HG03558 (cell line): ENCODE measurements around the gene TMTC2.

Source experiments
- ATAC-seq: cut with Tn5 transposase; IDR thresholded peaks from one replicate; pipeline ENCODE4 v1.9.1; 2021; ENCODE audit warnings: moderate number of reproducible peaks; ENCODE audit not compliant: unreplicated experiment; ENCODE audit errors: extremely low read depth

TMTC2 gene

DNA sequence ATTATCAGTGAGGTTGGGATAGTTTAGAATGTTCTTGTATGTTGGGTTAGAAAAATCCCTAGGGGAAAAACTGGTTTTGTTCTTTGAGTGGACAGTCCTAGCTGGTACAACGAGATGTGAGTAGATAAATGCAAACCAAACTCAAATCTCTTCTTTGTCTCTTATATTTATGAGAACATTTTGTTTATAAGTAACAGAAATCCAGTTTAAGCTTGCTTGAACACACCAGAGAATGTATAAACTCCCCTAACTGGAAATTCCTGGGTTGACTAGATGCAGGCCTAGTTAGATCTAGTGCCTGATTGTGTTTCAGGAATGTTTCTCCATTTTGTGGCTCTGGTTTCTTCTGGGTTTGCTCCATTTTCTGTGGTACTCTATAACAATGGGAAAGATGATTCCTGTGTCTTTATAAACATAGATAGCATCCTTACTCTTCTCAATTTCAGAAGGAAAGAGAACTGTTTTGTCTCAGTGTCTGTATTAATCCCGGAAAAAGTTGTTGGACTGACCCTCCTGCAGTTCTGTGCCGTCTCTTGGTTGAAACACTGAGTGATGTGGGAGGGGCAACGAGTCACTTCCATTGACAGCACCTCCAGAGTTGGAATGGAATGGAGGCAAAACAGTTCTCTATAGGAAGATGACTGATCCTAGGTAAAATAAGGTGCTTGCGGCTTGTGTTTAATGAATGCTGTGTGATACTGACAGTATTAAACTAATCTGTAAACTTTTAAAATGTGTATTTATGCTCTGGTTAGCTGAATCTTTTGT, 244.8 kb downstream of the TMTC2 start:
- ATAC-seq = no peak

GRCh38 chr12:82937151-82937550, 250.4 kb downstream of the TMTC2 start:
- no peak for ATAC-seq

DNA sequence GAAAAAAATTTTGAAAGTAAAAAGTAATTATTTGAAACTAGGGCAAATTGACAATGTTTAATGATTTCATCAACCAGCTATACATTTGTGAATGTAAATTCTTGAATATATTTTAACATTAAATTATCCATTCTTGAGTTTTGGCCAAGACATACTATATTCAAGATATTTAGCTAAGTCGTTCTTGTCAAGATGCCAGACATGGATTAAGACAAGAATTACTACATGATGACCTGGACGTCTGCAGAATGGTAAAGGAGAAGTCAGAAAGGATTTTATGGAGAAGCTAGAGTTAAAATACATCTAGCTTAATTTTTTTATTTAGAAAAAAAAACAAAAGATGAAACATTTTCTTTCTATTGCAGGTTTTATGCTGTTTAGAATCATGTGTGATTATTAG, 255.8 kb downstream of the TMTC2 start:
- ATAC-seq = no peak

GRCh38 chr12:82942991-82943401, 256.3 kb downstream of the TMTC2 start:
- ATAC-seq = no peak

- no peak for ATAC-seq
Observed at GRCh38 chr12:82948491-82948890, 261.8 kb downstream of the TMTC2 start.

DNA sequence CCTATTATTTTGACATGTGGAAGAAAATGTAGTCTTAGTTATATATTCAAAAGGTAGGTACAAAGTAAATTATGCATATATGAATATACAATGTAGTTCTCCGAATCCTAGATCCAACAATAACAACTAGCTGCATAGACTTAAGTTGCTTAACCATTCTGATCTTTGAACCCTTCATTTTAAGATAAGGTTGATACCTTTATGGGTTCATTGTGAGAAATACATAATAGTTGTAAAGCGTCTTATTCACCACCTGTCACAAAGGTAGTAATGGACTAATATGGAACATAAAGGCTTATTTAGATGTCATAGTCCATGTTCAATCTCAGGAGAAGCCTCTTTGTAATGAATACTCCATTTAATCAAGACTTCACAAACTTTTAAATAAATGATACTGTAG, 263.6 kb downstream of the TMTC2 start:
- no peak for ATAC-seq

DNA sequence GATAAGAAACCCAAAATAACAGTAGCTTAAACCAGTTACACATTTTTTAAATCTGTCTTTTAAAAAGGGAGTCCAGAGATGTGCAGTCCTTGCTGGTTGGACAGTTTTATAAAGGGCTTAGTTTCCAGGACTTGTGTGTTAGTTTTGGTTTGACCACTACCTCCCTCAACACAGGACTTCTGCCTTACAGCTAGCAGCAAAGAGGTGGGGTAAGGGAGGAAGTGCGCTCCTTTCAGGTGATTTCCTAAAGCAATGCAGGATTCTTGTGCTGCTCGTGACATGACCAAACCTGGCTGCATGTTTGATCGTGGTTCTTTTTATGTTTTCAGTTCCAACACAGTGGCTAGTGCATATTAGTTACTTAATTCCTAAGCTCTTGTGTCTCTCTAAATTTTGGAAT, 266.2 kb downstream of the TMTC2 start:
- ATAC-seq = no peak

DNA sequence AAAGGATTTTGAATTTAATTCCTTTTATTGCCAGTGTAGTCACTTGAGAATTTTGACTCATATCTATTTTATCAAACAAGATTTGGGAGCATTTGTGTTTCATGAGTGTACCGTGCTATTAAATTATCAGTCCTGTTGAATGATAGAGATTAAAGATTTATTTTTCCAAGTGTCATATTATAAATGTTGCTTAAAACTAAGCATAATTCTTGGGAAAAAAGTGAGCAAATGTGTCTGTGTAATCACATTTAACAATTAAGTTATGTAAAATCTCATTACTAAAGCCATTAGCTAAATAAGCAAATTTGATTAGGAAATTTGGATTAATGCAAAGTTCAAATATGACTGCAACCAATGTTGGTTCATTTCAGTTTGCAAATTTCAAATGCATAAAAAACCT, 266.7 kb downstream of the TMTC2 start:
- no peak for ATAC-seq

DNA sequence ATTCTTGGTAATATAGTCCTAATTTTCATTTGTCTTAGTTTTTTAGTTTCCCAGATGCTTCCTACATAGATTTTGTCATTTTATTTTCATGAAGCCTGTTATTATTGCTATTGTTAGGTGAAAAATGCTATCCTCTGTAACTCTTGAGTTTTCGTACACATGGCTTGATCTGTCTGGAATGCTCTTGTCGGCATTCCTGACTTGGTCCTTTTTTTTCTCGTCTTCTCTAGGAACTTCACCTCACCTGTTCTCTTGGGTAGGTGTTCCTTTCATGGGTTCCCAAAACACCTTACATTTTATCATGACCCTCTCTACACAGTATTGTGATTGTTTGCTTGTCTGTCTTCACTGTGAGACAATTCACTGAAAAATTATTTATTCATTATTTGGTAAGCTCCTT, 267.4 kb downstream of the TMTC2 start:
- ATAC-seq = no peak

GRCh38 chr12:82954572-82954971, 267.9 kb downstream of the TMTC2 start:
- ATAC-seq = no peak

- ATAC-seq = no peak
Observed at GRCh38 chr12:82955043-82955442, 268.3 kb downstream of the TMTC2 start.

GRCh38 chr12:82958966-82959365, 272.3 kb downstream of the TMTC2 start:
- ATAC-seq = no peak

GRCh38 chr12:82959821-82960220, 273.1 kb downstream of the TMTC2 start:
- no peak for ATAC-seq

GRCh38 chr12:82961835-82962234, 275.1 kb downstream of the TMTC2 start:
- no peak for ATAC-seq

DNA sequence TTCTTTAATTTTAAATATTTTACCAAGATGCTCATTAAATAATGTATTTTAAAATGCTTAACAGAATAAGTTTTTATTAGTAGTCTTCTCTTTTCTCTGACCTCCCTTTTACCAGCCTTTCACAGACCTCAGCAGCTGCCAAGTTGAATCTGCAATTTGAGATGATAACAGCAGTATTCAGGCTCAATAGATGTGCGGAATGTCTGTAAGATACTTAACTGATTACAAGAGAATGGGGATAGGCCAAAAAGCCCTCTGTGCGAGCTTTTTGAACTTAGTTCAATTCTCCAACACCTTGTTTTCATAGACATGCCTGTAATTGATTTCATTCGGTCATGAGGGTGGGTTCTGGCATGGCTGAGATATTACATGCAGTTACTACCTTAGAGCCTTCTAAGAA, 277.2 kb downstream of the TMTC2 start:
- ATAC-seq = no peak

- ATAC-seq = no peak
Observed at GRCh38 chr12:82964446-82964845, 277.7 kb downstream of the TMTC2 start.

GRCh38 chr12:82966001-82966559, 279.4 kb downstream of the TMTC2 start:
- ATAC-seq = no peak

GRCh38 chr12:82968631-82969367, 282.1 kb downstream of the TMTC2 start:
- no peak for ATAC-seq

DNA sequence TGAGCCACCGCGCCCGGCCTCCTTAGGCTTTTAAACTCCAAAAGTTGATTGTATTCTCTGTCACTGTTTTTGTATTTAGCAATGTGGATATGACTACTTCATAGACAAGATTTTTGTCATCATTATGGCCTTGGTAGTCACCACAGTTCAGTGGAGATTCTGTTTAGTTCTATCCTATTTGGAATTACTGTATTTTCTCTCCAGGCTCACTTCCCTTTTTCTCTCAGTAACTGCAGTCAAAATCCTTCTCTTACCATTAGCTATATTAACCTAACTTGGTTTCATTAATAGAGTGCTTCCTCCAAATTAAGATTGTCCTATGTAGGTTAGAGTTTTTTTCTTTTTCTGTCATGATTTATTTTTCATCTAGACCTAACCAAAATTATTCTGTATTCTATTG, 283.9 kb downstream of the TMTC2 start:
- no peak for ATAC-seq

DNA sequence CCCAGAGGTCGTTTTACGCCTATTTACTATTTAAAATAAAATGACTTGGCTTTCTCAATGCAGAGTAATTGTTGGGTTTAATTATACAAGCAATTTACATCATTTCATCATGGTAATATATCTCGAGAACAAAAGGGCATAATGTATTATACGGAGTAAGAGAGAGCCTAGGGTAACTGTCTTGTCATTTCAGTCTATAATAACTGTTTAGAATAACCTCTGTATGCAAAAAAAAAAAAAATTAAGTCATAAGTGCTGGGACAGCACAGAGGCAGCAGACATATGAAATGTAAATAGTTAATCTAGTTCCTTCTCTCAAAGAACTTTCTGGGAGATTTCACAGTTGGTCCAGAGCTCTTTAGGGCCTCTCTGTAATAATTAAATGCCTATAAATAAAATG, 284.9 kb downstream of the TMTC2 start:
- ATAC-seq = no peak

DNA sequence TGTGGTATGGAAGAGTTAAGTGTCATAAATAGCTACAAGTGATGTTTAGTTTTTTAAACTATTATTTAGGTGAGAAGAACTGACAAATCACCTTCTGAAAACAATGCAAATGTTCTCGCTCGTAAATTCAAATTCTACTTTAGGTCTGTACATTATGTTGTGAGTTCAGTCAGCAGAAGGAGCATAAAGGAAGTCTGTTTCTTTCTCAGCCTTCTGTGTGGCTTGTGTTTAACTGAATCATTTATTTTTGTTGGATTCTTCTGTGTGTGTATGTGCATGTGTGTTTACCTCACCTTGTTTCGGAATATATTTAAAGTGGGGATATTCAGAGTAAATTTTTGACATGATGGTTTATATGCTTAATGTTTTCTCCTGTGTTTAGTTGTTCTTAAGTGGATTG, 285.9 kb downstream of the TMTC2 start:
- ATAC-seq = no peak

- no peak for ATAC-seq
Observed at GRCh38 chr12:82973592-82973991, 286.9 kb downstream of the TMTC2 start.
